NCI-H526 (cell line): Measurements from ENCODE around the gene BPIFB4.

Experiments
- DNase-seq, 2 experiments: peaks; one replicate each; lab custom pipeline; 2025; lab: John Stamatoyannopoulos, UW

Gene BPIFB4

GRCh38 chr20:33062105-33062824 is 17.2 kb upstream of the BPIFB4 start:
- no peak for DNase-seq

GRCh38 chr20:33062825-33063149 is 16.7 kb upstream of the BPIFB4 start:
- DNase-seq: no peak

GRCh38 chr20:33063271-33063670 is 16.2 kb upstream of the BPIFB4 start:
- no peak for DNase-seq

- no peak for DNase-seq
Measured at GRCh38 chr20:33064572-33065287, 14.7 kb upstream of the BPIFB4 start.

- peak in 1 of 2 experiments; percentile 18 for DNase-seq
Measured at GRCh38 chr20:33065785-33066184, 13.7 kb upstream of the BPIFB4 start.

- DNase-seq: no peak
Measured at GRCh38 chr20:33067806-33068205, 11.6 kb upstream of the BPIFB4 start.

- DNase-seq: no peak
Measured at GRCh38 chr20:33068251-33068939, 11.0 kb upstream of the BPIFB4 start.

GRCh38 chr20:33069673-33070072 is 9.8 kb upstream of the BPIFB4 start:
- no peak for DNase-seq

GRCh38 chr20:33070111-33071053 is 9.1 kb upstream of the BPIFB4 start:
- no peak for DNase-seq

GRCh38 chr20:33071198-33071597 is 8.2 kb upstream of the BPIFB4 start:
- no peak for DNase-seq

- no peak for DNase-seq
Measured at GRCh38 chr20:33072362-33072761, 7.1 kb upstream of the BPIFB4 start.

- DNase-seq: no peak
Measured at GRCh38 chr20:33072813-33073212, 6.6 kb upstream of the BPIFB4 start.

- no peak for DNase-seq
Measured at GRCh38 chr20:33074675-33075074, 4.8 kb upstream of the BPIFB4 start.

- DNase-seq: no peak
Measured at GRCh38 chr20:33075281-33075680, 4.2 kb upstream of the BPIFB4 start.

- DNase-seq: peak in 1 of 2 experiments; percentile 38
Measured at GRCh38 chr20:33076662-33077372, 2.6 kb upstream of the BPIFB4 start.

- no peak for DNase-seq
Measured at GRCh38 chr20:33081411-33082154, 2.1 kb downstream of the BPIFB4 start.

GRCh38 chr20:33082546-33082945 is 3.1 kb downstream of the BPIFB4 start:
- DNase-seq: no peak

GRCh38 chr20:33083544-33084340 is 4.3 kb downstream of the BPIFB4 start:
- no peak for DNase-seq

- DNase-seq: no peak
Measured at GRCh38 chr20:33084722-33085121, 5.3 kb downstream of the BPIFB4 start.
